H7 (cell line): ENCODE data around the gene POU2F2. TPM values are rescaled to one million over a fixed set of nuclear protein-coding genes. Genes with fewer than 3 reads are reported as not detected.

Experiments used
- DNase-seq: peaks from one replicate; pipeline ENCODE4 v3.0.0; 2012
- H3K27me3 ChIP-seq: 2 replicates; pipeline ENCODE4 v1.6.0; 2011; ENCODE audit warnings: mild to moderate bottlenecking, low read length; ENCODE audit not compliant: control insufficient read depth, insufficient read depth
- H3K36me3 ChIP-seq: replicated peaks from 2 replicates; pipeline ENCODE4 v1.5.1; 2011; ENCODE audit warnings: low read length; ENCODE audit not compliant: control insufficient read depth, insufficient read depth
- H3K4me3 ChIP-seq: 2 replicates; pipeline ENCODE4 v1.5.1; 2011; ENCODE audit warnings: low read depth, mild to moderate bottlenecking, control low read depth, low read length, moderate library complexity; ENCODE audit not compliant: insufficient read depth
- total RNA-seq: library from RNA; depleted of rRNA; stranded (reverse); fragments of >200 nt; shearing (Covaris generic); gene quantifications from 2 replicates; pipeline ENCODE4 v1.2.3, GENCODE V29; 2014

The POU2F2 gene
- total RNA-seq, 1 experiment from 2014 or later: 0.90 TPM

GRCh38 chr19:42065511-42065910, 66.7 kb downstream of the POU2F2 start:
- no peak for DNase-seq
- no peak overlapping the region for H3K4me3 ChIP-seq
- H3K36me3 ChIP-seq: peaks cover 19% of the 10 kb centered on the region
- H3K27me3 ChIP-seq: no peaks in the 10 kb centered on the region

DNA sequence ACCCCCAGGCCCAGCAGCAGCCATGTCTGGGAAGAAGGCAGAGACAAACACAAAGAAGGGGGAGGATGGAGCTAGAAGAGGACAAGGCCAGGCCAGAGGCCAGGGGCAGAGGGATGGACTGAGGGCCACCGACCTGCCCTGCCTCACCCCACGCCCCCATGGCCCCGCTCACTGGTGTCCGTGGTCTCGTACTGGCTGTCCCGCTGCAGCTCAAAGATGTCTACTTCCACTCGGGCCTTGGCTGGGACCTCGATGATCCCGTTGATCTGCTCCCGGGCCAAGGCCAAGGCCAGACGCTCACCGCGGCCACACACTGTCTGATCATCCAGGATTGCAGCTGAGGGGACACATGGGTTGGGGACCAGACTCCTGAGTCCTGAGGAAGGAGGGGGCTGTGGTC, 67.2 kb downstream of the POU2F2 start:
- no peak for DNase-seq
- Histone ChIP-seq H3K4me3 (no peak overlapping the region), H3K36me3 (peaks cover 19% of the 10 kb centered on the region), H3K27me3 (no peaks in the 10 kb centered on the region)

DNA sequence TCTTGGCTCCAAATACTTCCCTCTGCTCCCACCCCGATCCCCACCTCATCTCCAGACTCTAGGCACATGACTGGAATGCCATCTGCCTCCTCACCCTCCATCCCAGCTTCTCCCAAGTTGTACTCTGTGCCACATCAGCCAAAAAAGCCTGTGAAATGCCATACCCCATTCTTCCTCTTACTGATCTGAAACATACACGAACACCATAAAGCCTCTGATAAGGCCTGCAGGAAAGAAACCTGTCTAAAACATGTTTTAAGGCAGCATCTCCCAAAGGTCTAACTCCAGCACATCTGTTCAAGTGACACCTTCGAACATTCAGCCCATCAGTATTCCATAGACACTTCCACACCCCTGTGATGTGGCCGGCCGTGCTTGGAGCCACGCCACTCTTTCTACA, 67.8 kb downstream of the POU2F2 start:
- Histone ChIP-seq H3K27me3 (no peaks in the 10 kb centered on the region), H3K36me3 (peaks cover 24% of the 10 kb centered on the region), H3K4me3 (no peak overlapping the region)
- DNase-seq: no peak

- no peaks in the 10 kb centered on the region for H3K27me3 ChIP-seq
- no peak for DNase-seq
- H3K36me3 ChIP-seq: peaks cover 28% of the 10 kb centered on the region
- no peak overlapping the region for H3K4me3 ChIP-seq
Observed at GRCh38 chr19:42062381-42062780, 69.9 kb downstream of the POU2F2 start.

- Histone ChIP-seq H3K4me3 (no peak overlapping the region), H3K27me3 (no peaks in the 10 kb centered on the region), H3K36me3 (peaks cover 37% of the 10 kb centered on the region)
- DNase-seq: no peak
Observed at GRCh38 chr19:42060117-42060516, 72.1 kb downstream of the POU2F2 start.

DNA sequence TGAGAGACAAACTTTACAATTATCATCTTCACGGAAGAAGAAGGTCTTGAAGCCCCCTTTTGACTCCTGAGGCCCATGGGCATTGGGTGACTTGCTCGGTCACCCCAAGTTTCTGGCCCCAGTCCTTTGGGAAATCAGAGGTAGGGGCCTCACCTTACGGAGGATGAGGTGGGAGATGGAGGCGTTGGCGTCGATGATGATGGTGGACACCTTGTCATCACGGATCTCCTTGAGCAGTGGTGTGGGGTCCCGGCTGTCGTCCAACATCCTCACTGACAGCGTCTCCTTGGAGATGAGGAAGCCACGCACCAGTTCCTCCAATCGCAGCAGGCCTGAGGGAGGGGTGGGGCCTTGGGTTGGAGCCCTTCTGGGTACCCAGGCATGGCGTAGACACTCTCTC, 73.0 kb downstream of the POU2F2 start:
- Histone ChIP-seq H3K27me3 (no peaks in the 10 kb centered on the region), H3K36me3 (peaks cover 44% of the 10 kb centered on the region), H3K4me3 (no peak overlapping the region)
- DNase-seq: no peak

DNA sequence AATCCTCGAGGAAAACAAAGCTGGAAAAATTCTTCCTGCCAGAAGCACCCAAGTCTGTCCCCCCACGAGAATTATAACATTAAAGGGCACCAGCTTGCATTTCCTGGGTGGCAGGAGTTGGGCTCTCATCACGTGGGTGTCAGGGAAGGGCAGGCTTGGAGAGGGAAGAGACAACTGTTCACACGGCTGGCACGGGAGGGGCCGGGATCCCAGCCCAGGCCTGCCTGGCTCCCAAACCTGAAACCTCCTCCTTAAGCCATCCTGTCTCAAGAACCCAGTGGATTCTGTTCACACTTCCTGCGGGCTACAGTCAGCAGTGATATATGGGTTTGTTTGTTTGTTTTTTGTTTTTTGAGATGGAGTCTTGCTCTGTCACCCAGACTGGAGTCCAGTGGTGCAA, 74.4 kb downstream of the POU2F2 start:
- no peaks in the 10 kb centered on the region for H3K27me3 ChIP-seq
- DNase-seq: no peak
- H3K36me3 ChIP-seq: peaks cover 41% of the 10 kb centered on the region

GRCh38 chr19:42054205-42054604, 78.0 kb downstream of the POU2F2 start:
- Histone ChIP-seq H3K27me3 (no peaks in the 10 kb centered on the region), H3K36me3 (peaks cover 39% of the 10 kb centered on the region), H3K4me3 (no peak overlapping the region)
- no peak for DNase-seq

More for the DNA sequence above, 74.4 kb downstream of the POU2F2 start:
- H3K4me3 ChIP-seq: no peak overlapping the region

DNA sequence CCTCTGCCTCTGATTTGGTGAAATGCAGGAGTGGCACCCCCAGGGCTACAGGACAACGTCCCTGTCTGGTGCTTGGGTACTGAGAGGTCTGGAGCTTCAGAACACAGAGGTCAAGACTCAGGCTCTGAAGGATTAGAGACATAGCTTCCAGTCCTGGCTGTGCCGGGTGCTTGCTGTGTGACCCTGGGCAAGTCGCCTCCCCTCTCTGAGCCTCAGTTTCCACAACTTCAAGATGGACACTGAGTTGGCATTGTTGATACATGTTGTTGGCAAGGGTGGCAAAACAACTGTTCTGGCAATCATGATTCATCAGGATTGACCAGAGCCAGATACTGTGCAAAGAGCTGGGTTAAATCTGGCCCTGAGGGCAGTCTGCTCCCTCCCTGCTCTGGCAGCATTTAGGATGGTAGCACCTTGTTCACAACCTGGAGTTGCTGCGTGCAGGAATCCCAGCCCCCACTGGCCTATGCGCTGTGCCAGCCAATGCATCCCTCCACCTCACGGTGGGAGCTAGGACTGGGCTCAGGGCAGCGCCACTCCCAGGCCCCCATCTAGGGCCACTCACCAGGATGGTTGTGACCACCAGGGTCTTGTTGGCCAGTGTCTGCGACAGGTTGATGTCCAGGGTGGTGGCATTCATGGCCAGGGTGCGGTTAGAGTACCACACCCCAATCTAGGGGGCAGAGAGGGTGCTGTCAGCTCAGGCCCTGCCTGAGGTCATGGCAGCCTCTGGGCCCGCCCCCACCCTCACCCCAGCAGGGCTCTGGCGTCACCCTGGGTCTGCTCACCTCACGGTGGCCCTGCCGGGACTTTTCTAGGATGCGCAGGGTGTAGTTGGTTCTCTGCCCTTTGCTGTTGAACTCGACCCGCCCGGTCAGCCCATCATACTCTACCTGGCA, 79.0 kb downstream of the POU2F2 start:
- peaks cover 36% of the 10 kb centered on the region for H3K36me3 ChIP-seq
- no peak overlapping the region for H3K4me3 ChIP-seq
- DNase-seq: no peak
- no peaks in the 10 kb centered on the region for H3K27me3 ChIP-seq

DNA sequence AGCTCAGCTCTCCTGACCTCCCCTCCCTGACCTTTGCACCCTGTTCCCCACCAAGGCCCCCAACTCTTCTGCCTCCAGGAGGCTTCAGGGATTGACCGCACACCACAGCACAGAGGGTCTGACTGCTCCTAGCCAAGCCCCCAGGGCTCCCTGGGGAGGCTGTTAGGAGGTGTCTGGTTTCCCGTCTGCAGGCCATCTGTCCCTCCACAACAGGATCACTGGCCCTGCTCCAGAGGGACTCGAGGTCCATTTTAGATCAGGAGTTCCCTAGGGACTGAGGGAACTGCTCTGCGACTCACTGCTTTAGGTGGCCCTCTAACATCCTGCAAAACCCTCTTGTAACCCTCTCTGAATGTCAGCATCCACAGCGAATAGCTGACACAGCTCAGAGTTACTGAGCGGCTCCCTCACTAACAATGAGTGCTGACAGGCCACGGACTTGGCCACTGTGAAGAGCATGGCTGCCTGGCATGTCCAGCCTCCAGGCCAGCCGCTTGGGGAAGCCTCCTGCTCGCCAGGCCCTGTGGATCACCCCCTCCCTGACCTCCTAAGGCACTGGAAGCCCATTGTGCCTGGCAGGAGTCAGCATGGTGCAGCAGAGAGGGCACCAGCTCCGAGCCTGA, 79.9 kb downstream of the POU2F2 start:
- no peak for DNase-seq
- no peak overlapping the region for H3K4me3 ChIP-seq
- H3K27me3 ChIP-seq: no peaks in the 10 kb centered on the region
- H3K36me3 ChIP-seq: peaks cover 36% of the 10 kb centered on the region

- no peaks in the 10 kb centered on the region for H3K27me3 ChIP-seq
- H3K4me3 ChIP-seq: no peak overlapping the region
- DNase-seq: no peak
- peaks cover 29% of the 10 kb centered on the region for H3K36me3 ChIP-seq
Observed at GRCh38 chr19:42051166-42052115, 80.8 kb downstream of the POU2F2 start.

- Histone ChIP-seq H3K27me3 (no peaks in the 10 kb centered on the region), H3K36me3 (peaks cover 19% of the 10 kb centered on the region), H3K4me3 (no peak overlapping the region)
- DNase-seq: no peak
Observed at GRCh38 chr19:42048992-42049391, 83.3 kb downstream of the POU2F2 start.

DNA sequence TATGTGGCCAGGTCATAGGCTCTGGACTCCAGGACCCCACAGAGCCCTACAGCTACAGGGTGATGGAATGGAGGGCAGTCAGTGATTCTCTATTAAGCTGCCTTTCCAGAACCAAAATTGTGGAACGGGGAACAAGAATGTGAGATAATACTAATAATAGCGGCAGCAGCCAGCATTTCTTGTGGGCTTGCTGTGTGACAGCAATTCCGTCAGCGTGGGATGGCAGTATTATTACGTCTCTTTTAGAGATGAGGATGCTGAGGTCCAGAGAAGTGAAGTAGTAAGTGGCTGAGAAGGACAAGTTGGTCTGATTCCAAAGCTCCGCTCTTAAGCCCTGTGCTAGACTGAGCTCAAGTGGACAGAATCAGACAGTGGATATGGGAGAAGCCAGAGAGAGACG, 86.7 kb downstream of the POU2F2 start:
- H3K4me3 ChIP-seq: no peak overlapping the region
- H3K36me3 ChIP-seq: peaks cover 14% of the 10 kb centered on the region
- no peak for DNase-seq
- no peaks in the 10 kb centered on the region for H3K27me3 ChIP-seq

DNA sequence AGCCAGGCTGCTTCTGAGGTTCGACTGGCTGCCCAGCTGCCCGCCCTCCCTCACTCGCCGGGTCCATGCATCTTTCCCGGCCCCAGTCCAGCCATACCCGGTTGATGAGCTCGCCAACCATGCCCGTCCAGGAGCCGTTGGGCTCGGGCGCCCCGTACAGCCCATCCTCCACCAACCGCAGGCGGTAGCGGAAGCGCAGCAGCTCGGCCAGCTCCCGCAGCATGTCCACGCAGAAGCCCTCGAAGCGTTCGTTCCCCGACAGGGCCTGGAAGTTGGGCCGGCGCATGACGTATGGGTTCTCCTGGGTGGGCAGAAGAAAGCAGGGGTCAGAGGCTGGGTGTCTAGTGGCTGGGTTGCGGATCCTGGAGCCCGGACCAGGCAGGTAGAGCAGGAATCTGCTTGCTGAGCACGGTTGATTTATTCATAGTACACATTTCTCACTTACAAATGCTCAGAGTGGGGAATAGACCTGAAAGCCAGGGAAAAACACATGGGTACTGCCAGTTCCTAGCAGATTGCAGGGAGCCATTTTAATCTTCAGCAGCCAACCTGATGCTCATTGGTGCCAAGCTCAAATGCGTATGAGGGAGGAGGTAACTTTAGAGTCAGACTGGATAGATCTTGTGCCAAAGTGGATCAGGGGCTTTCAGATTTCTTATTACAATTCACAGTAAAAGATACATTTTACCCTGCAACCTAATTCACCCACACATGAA, 89.6 kb downstream of the POU2F2 start:
- no peak for DNase-seq

More for the DNA sequence above, 89.6 kb downstream of the POU2F2 start:
- H3K36me3 ChIP-seq: peaks cover 19% of the 10 kb centered on the region
- H3K4me3 ChIP-seq: no peak overlapping the region
- no peaks in the 10 kb centered on the region for H3K27me3 ChIP-seq
